MG63 (cell line): ENCODE measurements around the gene PARD3B. TPM values are rescaled to one million over a fixed set of nuclear protein-coding genes. Genes with fewer than 3 reads are reported as not detected.
"Not testable (repeated sequence)": the region's sequence is repeated elsewhere in the genome, so short reads cannot be mapped to it uniquely, and the experiment has no call there.

Experiments
- DNase-seq: peaks from one replicate; pipeline ENCODE4 v3.0.0-alpha.2; 2020
- H3K27me3 ChIP-seq: fragments of 250-450 bp; sonication (Bioruptor Pico); 2 replicates; pipeline ENCODE4 v1.5.1; 2020; ENCODE audit warnings: mild to moderate bottlenecking, moderate library complexity
- H3K36me3 ChIP-seq: fragments of 250-450 bp; sonication (Bioruptor Pico); 2 replicates; pipeline ENCODE4 v1.5.1; 2020; ENCODE audit warnings: mild to moderate bottlenecking, moderate library complexity
- H3K4me3 ChIP-seq: fragments of 250-450 bp; sonication (Bioruptor Pico); 2 replicates; pipeline ENCODE4 v1.5.1; 2020; ENCODE audit warnings: mild to moderate bottlenecking, moderate library complexity
- H3K9me3 ChIP-seq: fragments of 250-450 bp; sonication (Bioruptor Pico); 2 replicates; pipeline ENCODE4 v1.5.1; 2020; ENCODE audit warnings: mild to moderate bottlenecking, moderate library complexity
- total RNA-seq: library from RNA; depleted of rRNA; stranded (reverse); fragments of >200 nt; shearing (Covaris generic); gene quantifications from 2 replicates; pipeline ENCODE4 v1.2.3, GENCODE V29; 2014; ENCODE audit warnings: low replicate concordance

The PARD3B gene
- total RNA-seq, 1 experiment from 2014 or later: 4.5 TPM

DNA sequence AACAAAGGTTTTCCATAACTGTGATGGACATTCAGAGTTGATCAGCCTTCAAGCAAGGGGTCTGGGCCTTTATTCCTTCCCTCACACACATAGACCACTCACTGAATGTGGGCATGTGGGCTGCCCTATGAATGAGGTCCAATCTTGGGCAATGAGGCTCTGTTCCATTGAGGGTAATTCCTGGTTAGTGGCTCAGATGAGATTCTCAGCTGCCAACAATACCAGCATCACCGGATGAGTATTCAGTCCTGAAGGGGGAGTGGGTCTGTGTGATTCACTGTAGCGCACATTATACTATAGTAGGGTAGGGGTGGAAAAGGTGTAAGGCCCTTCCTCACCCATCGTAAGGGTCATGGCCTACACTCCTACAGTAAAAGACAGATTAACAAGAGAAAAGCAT lies 9.9 kb upstream of the PARD3B start:
- H3K27me3 ChIP-seq: no peaks in the 10 kb centered on the region
- H3K4me3 ChIP-seq: no peak overlapping the region
- H3K36me3 ChIP-seq: no peaks in the 10 kb centered on the region
- peaks cover 2% of the 10 kb centered on the region; the same call in 1 of the 2 replicates for H3K9me3 ChIP-seq
- no peak for DNase-seq

DNA sequence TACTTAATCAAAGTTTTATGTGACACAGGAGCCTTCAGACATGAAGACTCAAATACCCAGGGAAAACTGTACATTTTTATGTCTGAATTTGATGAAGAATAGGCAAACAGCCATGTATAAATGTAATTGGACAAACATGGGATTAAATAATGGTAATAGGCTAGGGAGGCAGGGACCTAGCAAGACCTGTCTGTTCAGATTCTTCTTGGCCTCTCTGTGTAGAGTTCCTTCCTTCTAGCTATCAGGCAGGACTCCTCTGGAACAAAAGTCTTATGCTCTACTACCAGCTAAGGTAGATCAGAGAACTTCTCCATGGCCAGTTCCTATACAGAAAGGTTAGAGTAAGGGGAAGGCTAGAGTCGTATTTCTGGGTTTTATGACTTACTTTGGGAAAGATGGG lies 9.5 kb upstream of the PARD3B start:
- H3K9me3 ChIP-seq: peaks cover 2% of the 10 kb centered on the region; the same call in 1 of the 2 replicates
- no peak for DNase-seq
- H3K27me3 ChIP-seq: no peaks in the 10 kb centered on the region
- no peaks in the 10 kb centered on the region for H3K36me3 ChIP-seq
- H3K4me3 ChIP-seq: no peak overlapping the region

DNA sequence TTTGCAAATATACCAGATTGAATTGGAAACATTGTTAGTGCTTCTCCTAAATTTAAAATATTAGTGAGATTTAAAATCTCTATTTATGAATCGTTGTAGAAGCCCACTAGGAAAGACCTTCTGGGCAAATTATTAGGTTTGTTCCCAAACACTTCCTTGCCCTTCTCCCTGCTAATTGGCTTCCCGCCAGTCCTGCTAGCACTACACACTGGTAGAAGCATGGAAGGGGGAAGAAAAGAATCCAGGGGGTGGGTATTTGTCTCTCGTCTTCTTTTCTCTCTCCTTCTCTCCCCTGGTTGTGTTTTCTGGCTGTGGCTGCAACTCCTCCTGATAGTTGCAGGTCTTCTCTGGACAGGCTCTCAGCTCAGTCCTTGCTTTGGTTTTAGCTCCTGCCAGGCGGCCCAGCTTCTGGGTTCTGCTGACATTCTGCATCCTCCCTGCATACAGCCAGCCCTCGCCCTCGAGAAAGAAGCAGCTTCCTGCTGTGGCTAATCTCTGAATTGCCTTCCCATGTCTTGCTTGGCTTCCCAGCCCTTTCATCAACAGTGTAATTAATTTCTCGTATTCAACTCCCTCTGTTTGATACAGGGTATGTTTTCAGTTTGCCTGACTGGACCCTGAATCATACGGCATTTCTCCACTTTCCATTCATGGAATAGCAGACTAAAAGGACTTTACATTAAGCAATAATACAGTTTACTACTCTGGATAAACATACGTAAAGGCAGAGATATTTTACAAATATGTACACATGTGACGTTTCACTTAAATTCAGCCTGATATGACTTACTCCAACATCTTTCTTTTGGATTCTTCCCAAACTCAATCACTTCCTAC lies 6.9 kb upstream of the PARD3B start:
- Histone ChIP-seq H3K9me3 (peaks cover 2% of the 10 kb centered on the region; the same call in 1 of the 2 replicates), H3K27me3 (no peaks in the 10 kb centered on the region), H3K36me3 (no peaks in the 10 kb centered on the region), H3K4me3 (no peak overlapping the region)
- DNase-seq: peak; percentile 63

GRCh38 chr2:204539019-204539385 lies 6.3 kb upstream of the PARD3B start:
- no peak for DNase-seq
- peaks cover 2% of the 10 kb centered on the region; the same call in 1 of the 2 replicates for H3K9me3 ChIP-seq
- H3K27me3 ChIP-seq: no peaks in the 10 kb centered on the region
- no peaks in the 10 kb centered on the region for H3K36me3 ChIP-seq
- H3K4me3 ChIP-seq: no peak overlapping the region

DNA sequence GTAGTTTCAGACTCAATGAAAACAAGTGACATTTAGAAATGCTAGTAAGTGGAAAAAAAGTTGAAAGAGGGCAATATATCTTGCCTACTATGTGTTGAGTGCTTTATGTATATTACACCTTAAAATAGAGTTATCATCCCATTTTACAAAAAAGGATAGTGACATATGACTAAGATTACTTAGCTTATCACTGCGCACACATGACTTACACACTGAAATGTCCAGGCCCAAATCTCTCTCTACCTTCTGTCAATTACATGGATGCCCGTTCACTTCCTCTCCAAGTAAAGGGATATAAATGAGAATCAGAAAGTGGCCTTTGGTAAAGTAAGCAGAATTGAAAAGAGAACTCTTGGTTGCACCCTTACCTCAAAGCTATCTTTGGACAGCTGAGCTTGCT lies 3.6 kb upstream of the PARD3B start:
- H3K36me3 ChIP-seq: no peaks in the 10 kb centered on the region
- no peaks in the 10 kb centered on the region for H3K9me3 ChIP-seq
- no peak for DNase-seq
- H3K4me3 ChIP-seq: no peak overlapping the region
- no peaks in the 10 kb centered on the region for H3K27me3 ChIP-seq

DNA sequence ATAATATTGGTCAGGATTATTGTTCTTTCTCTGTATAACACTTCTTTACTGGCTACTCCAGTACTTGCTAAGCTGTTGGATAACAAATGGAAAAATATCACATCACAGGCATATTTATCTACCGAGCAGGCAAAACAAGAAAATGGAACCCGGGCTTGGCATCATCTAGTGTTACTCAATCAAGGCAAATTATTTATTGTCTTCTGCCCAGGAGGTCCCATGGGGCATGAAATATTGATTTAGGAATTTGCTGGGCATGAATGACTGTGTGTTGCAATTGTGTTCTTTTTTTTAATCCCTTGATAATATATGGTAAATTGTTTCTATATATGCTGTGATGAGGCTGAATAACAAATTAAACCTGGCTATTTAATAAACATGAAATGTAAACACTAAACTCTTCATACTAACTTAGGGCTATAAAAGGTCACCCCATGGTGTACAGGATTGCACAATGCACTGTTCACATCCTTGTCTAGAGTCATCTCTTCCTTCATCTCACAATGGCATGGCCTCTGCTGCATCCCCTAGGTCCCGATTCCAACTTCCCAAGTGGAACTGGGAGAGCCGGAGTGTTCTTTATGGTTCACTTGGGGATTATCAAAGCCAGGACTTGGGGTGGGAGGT lies 2.2 kb upstream of the PARD3B start:
- DNase-seq: peak; percentile 28
- no peaks in the 10 kb centered on the region for H3K36me3 ChIP-seq
- H3K9me3 ChIP-seq: no peaks in the 10 kb centered on the region
- H3K4me3 ChIP-seq: no peak overlapping the region
- no peaks in the 10 kb centered on the region for H3K27me3 ChIP-seq

GRCh38 chr2:204545861-204546735 lies 823 bp downstream of the PARD3B start:
- Histone ChIP-seq H3K9me3 (no peaks in the 10 kb centered on the region), H3K4me3 (peak overlapping the region; percentile 66), H3K36me3 (no peaks in the 10 kb centered on the region), H3K27me3 (no peaks in the 10 kb centered on the region)
- DNase-seq: peak; percentile 5

DNA sequence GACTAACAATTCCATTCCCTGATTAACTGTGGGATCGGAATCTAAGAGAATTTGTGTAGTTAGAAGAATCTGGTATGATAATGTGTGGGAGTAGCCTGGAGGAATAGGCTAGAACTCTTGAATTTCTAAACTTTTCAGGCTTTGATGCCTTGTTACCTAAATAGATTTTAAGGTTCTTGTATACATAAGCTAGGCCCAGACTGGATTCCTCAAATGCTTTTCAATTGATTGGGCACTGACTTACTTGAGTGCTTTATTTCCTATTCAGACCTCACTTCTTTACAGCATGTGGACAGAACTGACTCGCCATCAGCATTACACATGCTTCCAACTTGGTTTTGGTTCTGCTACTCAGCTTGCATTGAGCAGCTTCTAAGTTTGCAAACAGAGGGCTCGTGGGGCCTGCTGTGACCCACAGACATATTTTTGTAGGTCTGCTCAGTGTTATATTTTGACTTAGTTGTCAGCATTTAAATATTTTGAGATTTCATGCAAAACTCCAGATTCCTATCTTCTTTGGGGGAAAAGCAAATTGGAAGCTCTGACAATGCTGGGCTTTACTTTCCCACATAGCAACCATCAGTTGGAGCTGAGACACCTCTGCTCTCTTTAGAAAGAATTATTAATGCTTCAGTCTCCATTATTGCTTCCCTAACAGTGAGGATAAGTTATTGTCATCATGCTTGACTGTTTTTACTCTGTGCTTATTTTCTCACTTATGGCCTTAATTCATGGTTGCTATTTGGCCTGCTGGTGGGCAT lies 5.7 kb downstream of the PARD3B start:
- no peaks in the 10 kb centered on the region for H3K27me3 ChIP-seq
- H3K36me3 ChIP-seq: no peaks in the 10 kb centered on the region
- no peaks in the 10 kb centered on the region for H3K9me3 ChIP-seq
- DNase-seq: peak; percentile 44
- H3K4me3 ChIP-seq: no peak overlapping the region

DNA sequence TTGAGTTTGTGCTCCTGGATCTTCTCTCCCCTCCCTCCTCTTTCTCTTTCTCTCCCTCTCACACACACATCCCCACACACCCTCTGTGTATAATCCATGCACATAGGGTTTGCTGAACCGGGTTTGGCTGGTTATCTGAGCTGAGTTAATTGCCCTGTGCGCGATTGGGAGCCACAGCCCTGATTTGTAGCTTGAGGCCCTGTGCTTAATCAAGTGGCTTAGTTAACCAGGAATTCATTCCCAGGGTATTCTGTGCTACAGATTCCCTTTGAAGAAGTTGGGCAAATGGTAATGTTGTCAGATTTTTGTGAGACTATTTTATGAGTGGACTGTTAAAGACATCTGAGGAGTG lies 6.2 kb downstream of the PARD3B start:
- DNase-seq: no peak
- no peaks in the 10 kb centered on the region for H3K9me3 ChIP-seq
- H3K27me3 ChIP-seq: no peaks in the 10 kb centered on the region
- H3K4me3 ChIP-seq: no peak overlapping the region
- no peaks in the 10 kb centered on the region for H3K36me3 ChIP-seq

DNA sequence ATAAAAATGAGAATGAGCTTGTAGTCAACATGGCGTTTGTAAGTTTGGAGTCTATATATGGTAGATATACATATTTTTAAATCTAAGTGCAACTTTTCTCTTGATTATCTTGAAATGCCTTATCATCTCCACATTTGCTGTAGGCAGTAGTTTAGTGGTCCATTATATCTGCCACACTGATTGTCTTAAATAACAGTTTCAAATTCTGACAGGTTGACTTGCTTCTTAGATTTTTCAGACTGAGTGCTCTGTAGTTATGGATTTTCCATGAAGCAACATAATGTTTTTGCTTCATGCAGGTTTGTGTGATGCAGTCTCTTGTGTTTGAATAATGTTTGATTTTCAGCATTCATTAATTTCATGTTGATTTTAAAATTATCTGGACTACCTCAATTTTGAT lies 12.3 kb downstream of the PARD3B start:
- Histone ChIP-seq H3K4me3 (no peak overlapping the region), H3K9me3 (peaks cover 7% of the 10 kb centered on the region), H3K36me3 (peaks cover 19% of the 10 kb centered on the region), H3K27me3 (no peaks in the 10 kb centered on the region)
- no peak for DNase-seq

DNA sequence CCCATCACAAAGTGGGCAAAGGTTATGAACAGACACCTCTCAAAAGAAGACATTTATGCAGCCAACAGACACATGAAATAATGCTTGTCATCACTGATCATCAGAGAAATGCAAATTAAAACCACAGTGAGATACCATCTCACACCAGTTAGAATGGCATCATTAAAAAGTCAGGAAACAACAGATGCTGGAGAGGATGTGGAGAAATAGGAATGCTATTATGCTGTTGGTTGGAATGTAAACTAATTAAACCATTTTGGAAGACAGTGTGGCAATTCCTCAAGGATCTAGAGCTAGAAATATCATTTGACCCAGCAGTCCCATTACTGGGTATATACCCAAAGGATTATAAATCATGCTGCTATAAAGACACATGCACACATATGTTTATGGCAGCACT lies 14.1 kb downstream of the PARD3B start:
- not testable (repeated sequence) for H3K9me3 ChIP-seq, H3K4me3 ChIP-seq, DNase-seq, H3K27me3 ChIP-seq
- H3K36me3 ChIP-seq: peaks cover 19% of the 10 kb centered on the region

GRCh38 chr2:204560902-204561301 lies 15.6 kb downstream of the PARD3B start:
- Histone ChIP-seq H3K9me3 (peaks cover 7% of the 10 kb centered on the region), H3K27me3 (no peaks in the 10 kb centered on the region), H3K36me3 (peaks cover 19% of the 10 kb centered on the region), H3K4me3 (no peak overlapping the region)
- DNase-seq: no peak

DNA sequence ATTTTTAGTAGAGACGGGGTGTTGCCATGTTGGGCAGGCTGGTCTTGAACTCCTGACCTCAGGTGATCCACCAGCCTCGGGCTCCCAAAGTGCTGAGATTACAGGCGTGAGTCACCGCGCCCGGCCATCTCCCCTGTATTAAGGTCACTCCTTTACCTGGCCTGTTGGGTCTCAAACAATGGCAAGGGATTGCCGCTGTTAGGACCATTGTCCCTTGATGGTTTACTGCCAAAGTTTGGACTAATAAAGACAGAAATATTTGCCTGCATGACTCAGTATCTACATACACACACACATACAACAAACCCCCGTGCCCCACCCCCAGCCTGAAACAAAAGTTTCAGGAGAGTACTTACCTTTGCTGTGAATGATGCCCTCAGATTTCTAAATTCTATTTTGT lies 16.5 kb downstream of the PARD3B start:
- H3K36me3 ChIP-seq: peaks cover 19% of the 10 kb centered on the region
- peaks cover 7% of the 10 kb centered on the region for H3K9me3 ChIP-seq
- H3K27me3 ChIP-seq: no peaks in the 10 kb centered on the region
- H3K4me3 ChIP-seq: no peak overlapping the region
- no peak for DNase-seq

- H3K36me3 ChIP-seq: no peaks in the 10 kb centered on the region
- DNase-seq: no peak
- H3K4me3 ChIP-seq: no peak overlapping the region
- no peaks in the 10 kb centered on the region for H3K27me3 ChIP-seq
- H3K9me3 ChIP-seq: no peaks in the 10 kb centered on the region
Observed at GRCh38 chr2:204566439-204566838, 21.2 kb downstream of the PARD3B start.

GRCh38 chr2:204570421-204570820 lies 25.1 kb downstream of the PARD3B start:
- DNase-seq: no peak
- Histone ChIP-seq H3K36me3 (no peaks in the 10 kb centered on the region), H3K27me3 (no peaks in the 10 kb centered on the region), H3K4me3 (no peak overlapping the region), H3K9me3 (no peaks in the 10 kb centered on the region)

DNA sequence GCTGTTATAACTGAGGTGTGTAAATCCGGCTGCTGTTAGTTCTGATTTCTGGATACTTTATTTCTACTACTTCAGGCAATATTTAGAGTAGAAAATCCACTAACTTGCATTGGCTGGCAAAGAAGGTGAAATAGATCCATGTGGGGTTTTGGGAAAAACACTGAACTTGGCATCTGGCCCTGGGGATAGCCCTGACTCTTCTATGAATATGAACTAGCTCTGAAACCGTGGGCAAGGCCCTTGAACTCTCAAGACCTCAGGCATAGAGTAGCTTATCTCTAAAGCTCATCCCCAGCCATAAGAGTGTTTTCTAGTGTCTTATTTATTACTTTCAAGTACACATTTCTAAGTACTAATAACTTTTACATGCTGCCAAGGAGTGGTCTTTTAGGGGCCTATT lies 25.8 kb downstream of the PARD3B start:
- no peak for DNase-seq
- Histone ChIP-seq H3K4me3 (no peak overlapping the region), H3K27me3 (no peaks in the 10 kb centered on the region), H3K9me3 (no peaks in the 10 kb centered on the region), H3K36me3 (no peaks in the 10 kb centered on the region)

GRCh38 chr2:204571911-204572310 lies 26.6 kb downstream of the PARD3B start:
- Histone ChIP-seq H3K27me3 (no peaks in the 10 kb centered on the region), H3K4me3 (no peak overlapping the region), H3K36me3 (no peaks in the 10 kb centered on the region), H3K9me3 (no peaks in the 10 kb centered on the region)
- DNase-seq: no peak
